Mesenchymal stem cell (in vitro differentiated cells and primary cell): ENCODE results near the gene TM4SF18.

ENCODE experiments used
- DNase-seq: peaks from one replicate; pipeline ENCODE4 v3.0.0-alpha.2; 2013
- H2AFZ ChIP-seq: one replicate; pipeline ENCODE4 v1.6.1; 2013; ENCODE audit warnings: low read depth, mild to moderate bottlenecking, control low read depth, inconsistent platforms, low read length, moderate library complexity
- H2AK5ac ChIP-seq: 2 replicates; pipeline ENCODE4 v1.6.1; 2013; ENCODE audit warnings: low read length, moderate library complexity, mild to moderate bottlenecking, inconsistent platforms; ENCODE audit not compliant: severe bottlenecking
- H2BK120ac ChIP-seq: one replicate; pipeline ENCODE4 v1.6.1; 2013; ENCODE audit warnings: low read depth, mild to moderate bottlenecking, inconsistent platforms, low read length, moderate library complexity
- H2BK12ac ChIP-seq, 2 experiments: one replicate each; pipeline ENCODE4 v1.6.1; 2013; ENCODE audit warnings: inconsistent platforms in 2 of 2, low read length in 2 of 2, mild to moderate bottlenecking in 2 of 2, moderate library complexity in 2 of 2, control low read depth in 1 of 2
- H2BK15ac ChIP-seq: one replicate; pipeline ENCODE4 v1.6.1; 2013; ENCODE audit warnings: mild to moderate bottlenecking, low read depth, inconsistent platforms; ENCODE audit not compliant: poor library complexity, severe bottlenecking
- H2BK5ac ChIP-seq: 2 replicates; pipeline ENCODE4 v1.6.1; 2013; ENCODE audit warnings: low read depth, mild to moderate bottlenecking, low read length, control low read depth, inconsistent platforms; ENCODE audit not compliant: poor library complexity, severe bottlenecking
- H3K14ac ChIP-seq, 2 experiments: one replicate each; pipeline ENCODE4 v1.6.1; 2013; ENCODE audit warnings: inconsistent platforms in 2 of 2, low read length in 2 of 2, control low read depth in 1 of 2, mild to moderate bottlenecking in 1 of 2, moderate library complexity in 1 of 2
- H3K18ac ChIP-seq, 2 experiments: one replicate each; pipeline ENCODE4 v1.6.1; 2013; ENCODE audit warnings: inconsistent platforms in 2 of 2, low read length in 2 of 2, control low read depth in 1 of 2, low read depth in 1 of 2, mild to moderate bottlenecking in 1 of 2
- H3K23ac ChIP-seq, 2 experiments: one replicate each; pipeline ENCODE4 v1.6.1; 2013; ENCODE audit warnings: inconsistent platforms in 2 of 2, low read length in 2 of 2, mild to moderate bottlenecking in 2 of 2, moderate library complexity in 2 of 2, control low read depth in 1 of 2
- H3K27ac ChIP-seq: 2 replicates; pipeline ENCODE4 v1.5.1; 2013; ENCODE audit warnings: mild to moderate bottlenecking, moderate library complexity, low read length, control low read depth, inconsistent platforms; ENCODE audit not compliant: poor library complexity, severe bottlenecking
- H3K27me3 ChIP-seq, 2 experiments: 2 replicates each; pipeline versions ENCODE4 v1.6.1 to v1.7.0; 2013; ENCODE audit warnings: low read length in 2 of 2, mild to moderate bottlenecking in 2 of 2, moderate library complexity in 2 of 2, control low read depth in 1 of 2, inconsistent platforms in 1 of 2; ENCODE audit not compliant: control insufficient read depth in 1 of 2, insufficient read depth in 1 of 2
- H3K36me3 ChIP-seq, 2 experiments: 2 replicates each; pipeline versions ENCODE4 v1.6.1 to v1.7.0; 2013; ENCODE audit warnings: low read length in 2 of 2, control low read depth in 1 of 2, inconsistent platforms in 1 of 2, low read depth in 1 of 2, mild to moderate bottlenecking in 1 of 2; ENCODE audit not compliant: insufficient read depth in 2 of 2, control insufficient read depth in 1 of 2
- H3K4ac ChIP-seq, 2 experiments: one replicate each; pipeline ENCODE4 v1.6.1; 2013; ENCODE audit warnings: inconsistent platforms in 2 of 2, low read length in 2 of 2, mild to moderate bottlenecking in 2 of 2, moderate library complexity in 2 of 2, control low read depth in 1 of 2, low read depth in 1 of 2
- H3K4me1 ChIP-seq: 2 replicates; pipeline ENCODE4 v1.6.1; 2013; ENCODE audit warnings: low read depth, low read length, control low read depth; ENCODE audit not compliant: control insufficient read depth, insufficient read depth
- H3K4me2 ChIP-seq: 2 replicates; pipeline ENCODE4 v1.6.1; 2013; ENCODE audit warnings: low read length, mild to moderate bottlenecking, inconsistent platforms; ENCODE audit not compliant: poor library complexity, severe bottlenecking
- H3K4me3 ChIP-seq, 2 experiments: 2 replicates each; pipeline versions ENCODE4 v1.5.1 to v1.7.0; 2013; ENCODE audit warnings: low read length in 2 of 2, mild to moderate bottlenecking in 2 of 2, control low read depth in 1 of 2, low read depth in 1 of 2; ENCODE audit not compliant: insufficient read depth in 1 of 2
- H3K79me1 ChIP-seq: replicated peaks from 2 replicates; pipeline ENCODE4 v1.6.1; 2013; ENCODE audit warnings: mild to moderate bottlenecking, control low read depth, low read length, inconsistent platforms; ENCODE audit not compliant: poor library complexity, severe bottlenecking
- H3K9ac ChIP-seq: 2 replicates; pipeline ENCODE4 v1.7.0; 2013; ENCODE audit warnings: mild to moderate bottlenecking, low read length, moderate library complexity
- H3K9me3 ChIP-seq: 2 replicates; pipeline ENCODE4 v1.7.0; 2013; ENCODE audit warnings: mild to moderate bottlenecking, low read length; ENCODE audit not compliant: control insufficient read depth
- H4K8ac ChIP-seq: one replicate; pipeline ENCODE4 v1.6.1; 2013; ENCODE audit warnings: inconsistent platforms, mild to moderate bottlenecking, low read length, moderate library complexity
- H4K91ac ChIP-seq: one replicate; pipeline ENCODE4 v1.6.1; 2013; ENCODE audit warnings: mild to moderate bottlenecking, low read length, inconsistent platforms
- WGBS: methylation state at CpG from one replicate; pipeline ENCODE4 v1.1.7; 2013; ENCODE audit warnings: mixed read lengths; 5-methylcytosine and 5-hydroxymethylcytosine counted together

TM4SF18 gene

GRCh38 chr3:149280671-149281349 lies 52.6 kb downstream of the TM4SF18 start:
- no peak overlapping the region for H3K23ac ChIP-seq
- H4K91ac ChIP-seq: peak overlapping the region; percentile 25
- peak overlapping the region; percentile 46 to 91 for H3K4ac ChIP-seq
- no peak overlapping the region for H2BK5ac ChIP-seq
- H3K79me1 ChIP-seq: no peaks in the 10 kb centered on the region
- no peak overlapping the region for H2AFZ ChIP-seq
- H3K27me3 ChIP-seq: no peaks in the 10 kb centered on the region
- peaks cover 2% of the 10 kb centered on the region for H3K4me1 ChIP-seq
- peak overlapping the region; percentile 89 for H2BK15ac ChIP-seq
- H3K4me3 ChIP-seq: no peak overlapping the region
- H4K8ac ChIP-seq: no peak overlapping the region
- H3K9me3 ChIP-seq: no peaks in the 10 kb centered on the region
- H2AK5ac ChIP-seq: peak overlapping the region; percentile 83
- WGBS: 90% methylated on average over 2 of the region's 2 CpGs
- no peaks in the 10 kb centered on the region for H3K36me3 ChIP-seq
- H3K14ac ChIP-seq: peak overlapping the region in 1 of 2 experiments; percentile 75
- H3K4me2 ChIP-seq: no peak overlapping the region
- H2BK12ac ChIP-seq: peak overlapping the region; percentile 69 to 77
- peak overlapping the region; percentile 28 to 66 for H3K18ac ChIP-seq
- DNase-seq: no peak
- H2BK120ac ChIP-seq: no peak overlapping the region
- H3K9ac ChIP-seq: no peak overlapping the region
- no peak overlapping the region for H3K27ac ChIP-seq

- H3K23ac ChIP-seq: no peak overlapping the region
- H3K4me3 ChIP-seq: no peak overlapping the region
- H3K36me3 ChIP-seq: no peaks in the 10 kb centered on the region
- H3K18ac ChIP-seq: peak overlapping the region in 1 of 2 experiments; percentile 19
- H3K4ac ChIP-seq: peak overlapping the region in 1 of 2 experiments; percentile 28
- no peaks in the 10 kb centered on the region for H3K27me3 ChIP-seq
- H2AFZ ChIP-seq: no peak overlapping the region
- no peak overlapping the region for H4K8ac ChIP-seq
- H3K9ac ChIP-seq: no peak overlapping the region
- no peaks in the 10 kb centered on the region for H3K9me3 ChIP-seq
- H2BK120ac ChIP-seq: peak overlapping the region; percentile 30
- H3K4me1 ChIP-seq: peaks cover 2% of the 10 kb centered on the region
- H3K14ac ChIP-seq: no peak overlapping the region
- no peak overlapping the region for H2AK5ac ChIP-seq
- H4K91ac ChIP-seq: no peak overlapping the region
- WGBS: 0% methylated on average over 2 of the region's 2 CpGs
- peak; percentile 36 for DNase-seq
- no peak overlapping the region for H2BK15ac ChIP-seq
- no peaks in the 10 kb centered on the region for H3K79me1 ChIP-seq
- no peak overlapping the region for H2BK5ac ChIP-seq
- no peak overlapping the region for H3K4me2 ChIP-seq
- H2BK12ac ChIP-seq: peak overlapping the region in 1 of 2 experiments; percentile 72
- no peak overlapping the region for H3K27ac ChIP-seq
Observed at GRCh38 chr3:149278911-149279310, 54.5 kb downstream of the TM4SF18 start.

GRCh38 chr3:149277331-149277813 lies 56.1 kb downstream of the TM4SF18 start:
- peak overlapping the region in 1 of 2 experiments; percentile 52 for H3K18ac ChIP-seq
- H3K79me1 ChIP-seq: no peaks in the 10 kb centered on the region
- no peak overlapping the region for H2BK120ac ChIP-seq
- no peak overlapping the region for H3K23ac ChIP-seq
- peak overlapping the region; percentile 3 for H2BK5ac ChIP-seq
- H3K4ac ChIP-seq: no peak overlapping the region
- H4K8ac ChIP-seq: no peak overlapping the region
- H3K27me3 ChIP-seq: no peaks in the 10 kb centered on the region
- H4K91ac ChIP-seq: no peak overlapping the region
- 38% methylated on average over 3 of the region's 3 CpGs for WGBS
- peak overlapping the region; percentile 69 for H3K27ac ChIP-seq
- no peak overlapping the region for H3K14ac ChIP-seq
- H3K36me3 ChIP-seq: no peaks in the 10 kb centered on the region
- H2AFZ ChIP-seq: no peak overlapping the region
- peak overlapping the region in 1 of 2 experiments; percentile 42 for H2BK12ac ChIP-seq
- DNase-seq: peak; percentile 83
- H3K4me3 ChIP-seq: no peak overlapping the region
- peak overlapping the region; percentile 43 for H3K9ac ChIP-seq
- H3K4me2 ChIP-seq: no peak overlapping the region
- H2BK15ac ChIP-seq: no peak overlapping the region
- H2AK5ac ChIP-seq: no peak overlapping the region
- H3K4me1 ChIP-seq: peaks cover 2% of the 10 kb centered on the region
- H3K9me3 ChIP-seq: no peaks in the 10 kb centered on the region

- Histone ChIP-seq H2AK5ac (no peak overlapping the region), H4K91ac (no peak overlapping the region), H2AFZ (no peak overlapping the region), H3K27ac (no peak overlapping the region), H3K4me3 (no peak overlapping the region), H3K36me3 (no peaks in the 10 kb centered on the region), H3K9me3 (no peaks in the 10 kb centered on the region), H3K4me1 (peaks cover 2% of the 10 kb centered on the region), H3K79me1 (no peaks in the 10 kb centered on the region), H3K14ac (no peak overlapping the region), H3K4ac (no peak overlapping the region), H2BK15ac (no peak overlapping the region), H2BK12ac (no peak overlapping the region), H3K4me2 (no peak overlapping the region), H3K27me3 (no peaks in the 10 kb centered on the region), H3K23ac (no peak overlapping the region), H4K8ac (no peak overlapping the region), H3K18ac (no peak overlapping the region), H2BK5ac (no peak overlapping the region), H3K9ac (no peak overlapping the region), H2BK120ac (no peak overlapping the region)
- no peak for DNase-seq
- 100% methylated on average over 1 of the region's 3 CpGs for WGBS
Observed at GRCh38 chr3:149276619-149277018, 56.8 kb downstream of the TM4SF18 start.
